Measurements from ENCODE around the gene MND1.
A peak's percentile ranks its signal among the peaks of the same experiment; 100 is the strongest.

Gene MND1

GRCh38 chr4:153419673-153420278 is 75.3 kb downstream of the MND1 start:
- H3K4me3 ChIP-seq (ENCODE audit: low read length) = no peak overlapping the region
- TF ChIP-seq, protein P1, sequence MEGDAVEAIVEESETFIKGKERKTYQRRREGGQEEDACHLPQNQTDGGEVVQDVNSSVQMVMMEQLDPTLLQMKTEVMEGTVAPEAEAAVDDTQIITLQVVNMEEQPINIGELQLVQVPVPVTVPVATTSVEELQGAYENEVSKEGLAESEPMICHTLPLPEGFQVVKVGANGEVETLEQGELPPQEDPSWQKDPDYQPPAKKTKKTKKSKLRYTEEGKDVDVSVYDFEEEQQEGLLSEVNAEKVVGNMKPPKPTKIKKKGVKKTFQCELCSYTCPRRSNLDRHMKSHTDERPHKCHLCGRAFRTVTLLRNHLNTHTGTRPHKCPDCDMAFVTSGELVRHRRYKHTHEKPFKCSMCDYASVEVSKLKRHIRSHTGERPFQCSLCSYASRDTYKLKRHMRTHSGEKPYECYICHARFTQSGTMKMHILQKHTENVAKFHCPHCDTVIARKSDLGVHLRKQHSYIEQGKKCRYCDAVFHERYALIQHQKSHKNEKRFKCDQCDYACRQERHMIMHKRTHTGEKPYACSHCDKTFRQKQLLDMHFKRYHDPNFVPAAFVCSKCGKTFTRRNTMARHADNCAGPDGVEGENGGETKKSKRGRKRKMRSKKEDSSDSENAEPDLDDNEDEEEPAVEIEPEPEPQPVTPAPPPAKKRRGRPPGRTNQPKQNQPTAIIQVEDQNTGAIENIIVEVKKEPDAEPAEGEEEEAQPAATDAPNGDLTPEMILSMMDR (IDR thresholded peaks at IDR 0.05; ENCODE audit: insufficient read depth, low read depth, low read length, missing control alignments) = no peak
- DNase-seq (ENCODE audit: low read depth) = no peak

- TF ChIP-seq, protein P1 (IDR thresholded peaks at IDR 0.05; ENCODE audit: insufficient read depth, low read depth, low read length, missing control alignments) = no peak
- H3K4me3 ChIP-seq (ENCODE audit: low read length) = no peak overlapping the region
- no peak for DNase-seq (ENCODE audit: low read depth)
Observed at GRCh38 chr4:153420361-153420760, 75.9 kb downstream of the MND1 start.

DNA sequence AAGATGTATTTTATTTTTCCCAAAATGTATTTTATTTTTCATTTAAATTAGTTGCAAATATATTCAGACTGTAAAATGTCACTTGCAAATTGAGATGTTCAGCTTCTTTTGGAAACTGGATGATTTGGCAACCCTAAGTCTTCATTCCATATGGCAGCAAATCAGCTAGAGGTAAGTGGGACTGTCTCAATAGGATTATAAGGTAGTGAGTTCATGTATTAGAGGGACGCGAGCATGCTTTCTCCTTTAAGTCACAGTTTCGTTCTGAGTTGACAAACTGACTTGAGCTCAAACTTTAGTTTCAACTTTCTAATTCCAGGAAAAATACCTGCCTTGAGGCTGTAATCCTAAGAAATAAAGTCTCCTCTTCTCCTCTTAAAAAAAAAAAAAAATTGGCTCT is 77.5 kb downstream of the MND1 start:
- H3K4me3 ChIP-seq (ENCODE audit: low read length) = no peak overlapping the region
- DNase-seq (ENCODE audit: low read depth) = no peak
- TF ChIP-seq, protein P1 (IDR thresholded peaks at IDR 0.05; ENCODE audit: insufficient read depth, low read depth, low read length, missing control alignments) = no peak

DNA sequence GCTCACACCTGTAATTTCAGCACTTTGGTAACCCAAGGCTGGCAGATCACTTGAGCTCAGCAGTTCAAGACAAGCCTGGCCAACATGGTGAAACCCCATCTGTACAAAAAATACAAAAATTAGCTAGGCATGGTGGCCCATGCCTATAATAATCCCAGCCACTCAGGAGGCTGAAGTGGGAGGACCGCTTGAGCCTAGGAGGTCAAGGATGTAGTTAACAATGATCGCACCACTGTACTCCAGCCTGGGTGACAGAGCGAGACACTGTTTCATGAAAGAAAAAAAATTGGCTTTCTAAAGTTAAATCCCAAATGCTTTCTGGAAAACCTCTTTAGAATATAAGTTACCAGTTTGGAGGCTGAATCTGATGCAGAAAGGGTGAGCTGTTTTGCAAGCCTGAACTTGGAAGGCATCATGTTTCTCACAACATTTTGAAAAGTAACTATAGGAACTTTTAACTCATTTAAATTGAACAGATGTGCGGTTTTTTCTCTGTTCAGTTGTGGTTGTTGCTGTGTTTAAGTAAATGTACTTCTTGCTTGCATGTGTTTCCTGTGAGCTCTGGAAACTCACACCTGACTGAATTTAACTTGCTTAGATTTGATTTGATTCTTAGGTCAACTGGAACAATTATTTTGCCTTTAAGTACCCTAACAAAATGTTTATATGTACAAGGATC is 81.9 kb downstream of the MND1 start:
- TF ChIP-seq, protein P1 (IDR thresholded peaks at IDR 0.05; ENCODE audit: insufficient read depth, low read depth, low read length, missing control alignments) = no peak
- no peak overlapping the region for H3K4me3 ChIP-seq (ENCODE audit: low read length)
- no peak for DNase-seq (ENCODE audit: low read depth)

DNA sequence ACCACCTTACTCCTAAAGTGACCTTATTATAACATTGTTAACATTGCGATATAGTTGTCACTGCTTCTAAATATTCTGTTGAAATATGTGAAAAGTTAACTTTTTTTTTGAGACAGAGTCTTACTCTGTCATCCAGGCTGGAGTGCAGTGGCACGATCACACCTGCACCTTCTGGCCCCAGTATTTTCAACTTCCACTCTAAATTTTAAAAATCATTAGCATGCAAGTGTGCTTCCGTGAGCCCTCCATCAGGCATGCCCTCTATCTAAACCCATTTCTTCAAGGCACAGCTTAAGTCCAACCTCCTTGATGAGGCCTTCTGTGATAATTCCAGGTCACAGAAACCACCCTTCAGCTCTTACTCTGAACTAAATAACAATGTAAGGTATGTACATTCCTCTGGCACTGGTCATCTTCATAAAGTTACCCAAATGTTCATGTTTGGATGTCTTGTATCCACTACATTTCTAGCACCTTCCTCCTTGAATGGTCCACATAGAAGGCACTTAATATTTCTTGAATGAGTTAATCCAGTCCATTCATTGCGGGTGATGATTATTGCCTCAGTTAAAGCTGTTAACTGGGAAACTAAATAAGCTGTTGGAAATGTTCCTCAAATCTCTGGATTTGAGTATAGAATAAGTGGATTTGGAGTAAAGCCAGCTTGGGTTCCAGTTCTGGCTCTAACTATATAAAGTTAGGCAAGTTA is 83.0 kb downstream of the MND1 start:
- TF ChIP-seq, protein P1 (IDR thresholded peaks at IDR 0.05; ENCODE audit: insufficient read depth, low read depth, low read length, missing control alignments) = no peak
- peak; percentile 18 for DNase-seq (ENCODE audit: low read depth)
- H3K4me3 ChIP-seq (ENCODE audit: low read length) = no peak overlapping the region

- no peak for DNase-seq (ENCODE audit: low read depth)
- no peak overlapping the region for H3K4me3 ChIP-seq (ENCODE audit: low read length)
- TF ChIP-seq, protein P1 (IDR thresholded peaks at IDR 0.05; ENCODE audit: insufficient read depth, low read depth, low read length, missing control alignments) = no peak
Observed at GRCh38 chr4:153428941-153429475, 84.5 kb downstream of the MND1 start.

All from epithelial cell of esophagus (primary cell).